Stimulated activated CD8-positive, alpha-beta memory T cell treated with anti-CD3 and anti-CD28 coated beads, Interleukin-12 subunit alpha, Interleukin-12 subunit beta, amount 100 ng/mL, for 24 hours (primary cell): ENCODE measurements around the gene SERPINA12.
"Not testable (repeated sequence)": the region's sequence is repeated elsewhere in the genome, so short reads cannot be mapped to it uniquely, and the experiment has no call there.

ENCODE experiments used
- DNase-seq: peaks from one replicate; pipeline ENCODE4 v3.0.0-alpha.2; 2020; ENCODE audit errors: extremely low read depth

The SERPINA12 gene

DNA sequence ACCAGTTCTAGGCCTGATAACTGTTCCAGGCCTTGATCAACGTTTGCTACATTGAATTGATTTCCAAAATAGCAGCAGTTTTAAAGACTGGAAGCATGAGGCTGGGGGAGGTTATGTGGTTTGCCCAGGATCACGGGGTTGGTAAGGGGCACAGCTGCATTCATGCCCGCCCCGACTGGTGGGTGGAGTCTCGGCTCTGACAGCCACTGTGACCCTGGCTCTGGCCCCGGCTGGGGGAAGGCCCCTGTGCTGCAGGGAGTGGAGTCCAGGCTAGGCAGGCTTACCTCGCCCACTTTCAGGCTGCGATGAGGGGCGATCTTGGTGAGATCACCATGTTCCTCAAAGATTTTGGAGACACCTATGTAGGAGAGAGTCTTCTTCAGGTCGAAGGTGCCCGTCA lies 19.9 kb downstream of the SERPINA12 start:
- no peak for DNase-seq

DNA sequence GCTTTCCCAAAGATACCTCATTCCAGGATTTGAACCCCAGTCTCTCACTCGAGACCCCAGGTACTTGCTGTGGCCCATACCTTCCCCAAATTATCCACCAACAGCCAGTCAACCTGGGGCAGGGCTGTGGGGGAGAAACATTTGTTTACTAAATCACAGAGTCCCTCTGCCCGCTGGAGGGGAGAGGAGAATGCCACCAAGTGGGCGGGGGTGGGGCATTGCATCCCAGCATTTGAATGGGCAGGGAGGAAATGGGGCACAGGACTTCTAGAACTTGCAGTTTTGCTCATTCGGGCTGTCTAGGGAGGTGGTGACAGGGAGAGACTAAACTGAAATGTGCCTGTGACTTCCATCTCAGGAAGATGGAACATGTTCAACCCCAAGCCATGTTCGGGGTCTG lies 22.4 kb downstream of the SERPINA12 start:
- DNase-seq: no peak

DNA sequence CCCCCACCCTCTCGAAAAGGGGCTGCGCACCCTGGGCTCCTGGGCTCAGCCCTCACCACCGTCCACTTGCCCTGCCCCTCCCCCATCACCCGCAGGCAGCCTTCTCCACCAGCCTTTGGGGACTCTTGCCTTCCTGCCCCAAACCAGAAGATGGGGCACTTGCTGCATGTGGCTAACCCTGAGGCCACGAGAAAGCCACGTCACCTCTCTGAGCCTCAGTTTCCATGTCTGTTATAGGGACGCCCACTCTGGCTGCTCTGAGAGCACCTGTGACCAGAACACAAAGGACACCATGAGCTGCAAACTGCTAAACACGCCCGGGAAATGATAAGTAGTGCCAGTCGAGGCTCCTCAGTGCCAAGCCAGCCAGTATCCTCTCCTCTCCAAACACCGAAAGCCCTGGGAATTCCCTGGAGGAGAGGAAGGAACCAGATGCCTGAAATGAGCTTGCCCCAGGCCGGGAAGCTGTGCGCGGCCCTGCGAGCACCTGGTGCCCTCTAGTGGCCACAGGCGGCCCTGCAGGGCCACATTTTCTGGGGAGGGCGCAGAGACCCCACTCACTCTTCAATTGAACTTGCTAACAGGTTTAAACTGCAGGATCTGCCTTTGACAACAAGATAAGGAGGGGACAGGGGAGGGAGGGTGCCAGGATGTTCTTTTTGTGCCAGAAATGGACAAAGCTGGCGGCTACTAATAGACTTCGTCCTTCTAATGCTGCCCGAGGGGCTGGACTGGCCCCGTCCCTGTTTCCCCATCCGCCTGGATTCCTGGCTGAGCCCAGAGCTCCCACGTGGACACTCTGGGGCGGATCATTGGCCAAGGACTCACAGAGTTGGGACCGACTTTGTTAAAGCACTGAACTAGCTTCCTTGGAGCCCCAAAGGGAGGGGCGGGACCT lies 23.1 kb downstream of the SERPINA12 start:
- DNase-seq: no peak

DNA sequence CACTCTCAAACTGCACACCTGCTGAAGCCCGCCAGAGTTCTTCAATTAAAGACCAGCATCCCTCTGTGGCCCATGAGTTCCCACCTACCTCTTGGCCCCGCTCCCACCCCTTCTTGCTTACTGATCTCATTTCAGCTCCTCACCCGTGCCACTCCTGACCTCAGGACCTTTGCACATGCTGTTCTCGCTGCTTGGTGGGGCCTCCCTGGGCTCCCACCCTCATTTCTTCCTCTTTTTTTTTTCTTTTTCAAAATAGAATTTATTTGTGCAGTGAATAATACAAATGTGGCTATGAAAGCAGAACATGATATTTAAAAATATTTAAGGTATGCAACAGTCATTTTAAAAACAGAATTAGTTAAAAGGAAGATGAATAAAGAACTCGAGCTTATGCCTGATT lies 24.8 kb downstream of the SERPINA12 start:
- DNase-seq: no peak

DNA sequence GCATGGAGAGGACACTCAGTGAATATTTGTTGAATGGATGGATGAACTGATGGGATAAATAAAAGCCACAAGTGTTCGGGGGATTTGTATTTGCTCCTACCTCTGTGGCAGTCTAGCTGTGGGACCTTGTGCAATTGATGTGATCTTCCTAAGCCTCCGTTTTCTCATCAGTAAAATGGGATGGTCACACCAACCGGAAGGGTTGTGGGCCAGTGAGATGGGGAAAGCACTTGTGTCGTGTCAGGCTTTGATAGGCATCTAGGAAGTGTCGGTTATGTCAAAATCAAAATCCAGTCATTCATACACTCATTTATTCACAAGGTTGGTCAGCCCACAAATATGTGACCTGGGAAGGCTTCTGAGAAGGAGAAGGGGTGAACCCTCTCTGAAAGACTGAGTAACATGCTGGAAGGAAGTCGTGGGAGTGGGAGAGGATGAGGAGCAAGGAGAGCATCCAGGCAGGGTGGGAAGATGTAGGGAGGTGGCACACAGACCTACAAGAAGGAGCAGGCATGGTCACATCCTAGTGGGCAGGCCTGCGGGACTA lies 25.5 kb downstream of the SERPINA12 start:
- DNase-seq: no peak

DNA sequence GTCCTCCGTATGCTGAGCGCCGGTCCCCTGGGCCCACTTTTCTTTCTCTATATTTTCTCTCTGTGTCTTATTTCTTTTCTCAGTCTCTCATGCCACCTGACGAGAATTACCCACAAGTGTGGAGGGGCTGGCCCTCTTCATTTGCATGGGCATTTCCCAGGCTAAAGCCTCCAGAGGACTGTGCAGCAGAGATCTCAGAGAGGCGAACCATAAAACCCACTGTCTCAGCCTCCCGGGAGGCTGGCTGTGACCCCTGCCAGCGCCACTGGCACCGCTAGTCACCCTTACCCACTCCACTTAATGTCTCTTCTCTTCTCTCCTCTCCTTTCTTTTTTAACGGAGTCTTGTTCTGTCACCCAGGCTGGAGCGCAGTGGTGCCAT lies 26.2 kb downstream of the SERPINA12 start:
- DNase-seq: no peak

DNA sequence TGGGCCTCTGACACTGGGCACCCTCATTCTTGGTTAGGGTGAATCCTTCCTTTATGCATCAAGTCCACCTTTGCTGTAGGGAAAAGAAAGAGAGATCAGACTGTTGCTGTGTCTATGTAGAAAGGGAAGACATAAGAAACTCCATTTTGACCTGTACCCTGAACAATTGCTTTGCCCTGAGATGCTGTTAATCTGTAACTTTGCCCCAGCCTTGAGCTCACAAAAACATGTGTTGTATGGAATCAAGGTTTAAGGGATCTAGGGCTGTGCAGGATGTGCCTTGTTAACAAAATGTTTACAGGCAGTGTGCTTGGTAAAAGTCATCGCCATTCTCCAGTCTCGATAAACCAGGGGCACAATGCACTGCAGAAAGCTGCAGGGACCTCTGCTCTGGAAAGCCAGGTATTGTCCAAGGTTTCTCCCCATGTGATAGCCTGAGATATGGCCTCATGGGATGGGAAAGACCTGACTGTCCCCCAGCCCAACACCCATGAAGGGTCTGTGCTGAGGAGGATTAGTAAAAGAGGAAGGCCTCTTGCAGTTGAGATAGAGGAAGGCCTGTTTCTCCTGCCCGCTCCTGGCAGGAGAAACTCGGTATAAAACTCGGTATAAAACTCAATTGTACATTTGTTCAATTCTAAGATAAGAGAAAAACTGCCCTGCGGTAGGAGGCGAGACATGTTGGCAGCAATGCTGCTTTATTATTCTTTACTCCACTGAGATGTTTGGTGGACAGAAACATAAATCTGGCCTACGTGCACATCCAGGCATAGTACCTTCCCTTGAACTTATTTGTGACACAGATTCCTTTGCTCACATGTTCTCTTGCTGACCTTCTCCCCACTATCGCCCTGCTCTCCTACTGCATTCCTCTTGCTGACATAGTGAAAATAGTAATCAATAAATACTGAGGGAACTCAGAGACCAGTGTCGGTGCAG lies 26.9 kb downstream of the SERPINA12 start:
- not testable (repeated sequence) for DNase-seq

DNA sequence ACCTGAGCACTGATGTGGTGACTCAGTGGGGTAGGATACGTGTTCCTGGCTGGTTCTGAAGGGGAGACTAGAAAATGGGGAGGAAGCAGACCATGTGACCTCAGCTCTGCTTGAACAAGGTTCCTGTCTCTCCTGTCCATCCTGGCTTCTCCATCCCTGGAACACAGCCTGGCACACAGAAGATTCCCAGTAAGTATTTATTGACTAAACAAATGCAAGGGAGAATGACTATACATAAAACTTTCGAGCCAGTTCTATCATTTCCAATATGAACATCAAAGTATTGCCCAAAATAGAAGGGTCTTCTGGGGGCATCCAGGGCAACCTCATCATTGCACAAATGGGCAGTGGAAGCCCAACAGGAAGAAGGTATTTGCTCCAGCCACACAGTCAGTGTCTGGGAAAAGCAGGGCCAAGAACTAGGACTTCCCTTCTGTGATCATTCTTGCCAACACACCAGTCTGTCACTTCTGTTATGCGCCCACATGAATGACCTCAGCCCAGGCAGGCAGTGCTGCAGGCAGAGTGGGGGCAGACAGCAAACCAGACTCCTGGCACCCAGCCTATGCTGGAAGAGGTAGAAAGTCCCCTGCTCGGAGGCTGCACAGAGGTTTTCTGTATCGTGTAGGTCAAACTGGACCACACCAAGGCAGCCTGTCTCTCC lies 27.7 kb downstream of the SERPINA12 start:
- no peak for DNase-seq

DNA sequence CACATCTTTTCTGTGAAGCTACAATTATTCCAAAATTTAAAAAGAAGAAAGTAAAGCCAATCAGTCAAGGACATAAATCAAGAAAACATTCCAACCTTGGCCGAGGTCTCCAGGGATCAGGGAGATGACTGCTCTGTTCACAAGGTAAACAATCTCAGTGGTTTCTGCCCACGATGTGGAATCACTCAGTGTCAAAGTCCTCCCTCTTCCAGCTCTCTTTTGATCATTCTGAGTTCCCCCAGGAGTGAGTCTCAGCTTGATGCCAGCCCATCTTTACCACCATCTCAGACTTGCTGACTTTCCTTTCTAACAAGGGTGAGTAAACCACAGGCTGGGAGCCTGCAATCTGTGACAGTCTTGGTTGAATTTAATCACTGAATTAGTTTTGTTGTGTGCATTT lies 28.5 kb downstream of the SERPINA12 start:
- DNase-seq: no peak

DNA sequence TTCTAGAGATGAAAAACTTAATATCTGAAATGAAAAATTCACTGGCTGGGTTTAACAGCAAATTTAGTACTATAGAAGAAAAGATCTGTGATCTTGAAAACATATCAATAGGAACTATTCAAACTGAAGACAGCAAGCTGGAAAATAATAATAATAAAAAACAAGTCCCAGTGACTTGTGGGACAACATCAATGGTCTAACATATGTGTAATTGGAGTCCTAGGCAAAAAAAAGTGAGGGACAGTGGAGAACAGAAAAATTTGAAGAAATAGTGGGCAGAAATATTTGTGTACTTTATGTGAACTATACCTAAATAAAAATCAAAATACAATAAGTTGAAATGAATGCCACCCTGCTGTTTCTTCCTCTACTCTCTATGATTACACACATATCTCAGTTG lies 30.8 kb downstream of the SERPINA12 start:
- DNase-seq: no peak

DNA sequence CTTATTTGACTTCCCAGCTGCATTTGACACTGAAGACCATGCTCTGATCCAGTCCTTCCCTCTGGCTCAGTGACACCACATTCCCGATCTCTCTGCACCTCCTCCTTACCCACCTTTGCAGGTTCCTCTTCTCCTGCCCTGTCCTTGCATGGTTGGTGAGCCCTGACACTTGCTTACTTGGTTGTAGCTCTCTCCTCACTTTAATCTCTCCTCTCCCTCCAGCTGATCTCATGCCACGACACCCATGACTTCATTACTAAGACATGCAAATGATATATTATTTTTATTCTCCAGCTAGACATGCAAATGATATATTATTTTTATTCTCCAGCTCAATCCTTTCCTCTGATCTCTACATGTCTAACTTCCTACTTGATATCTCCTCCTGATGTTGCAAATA lies 33.2 kb downstream of the SERPINA12 start, which contains the start of gene SERPINA9:
SERPINA9 (minus strand) TSS at position 175 of the 400 bp plus-strand sequence. CDS start 6,357 bp downstream, outside the sequence.
- DNase-seq: no peak

DNA sequence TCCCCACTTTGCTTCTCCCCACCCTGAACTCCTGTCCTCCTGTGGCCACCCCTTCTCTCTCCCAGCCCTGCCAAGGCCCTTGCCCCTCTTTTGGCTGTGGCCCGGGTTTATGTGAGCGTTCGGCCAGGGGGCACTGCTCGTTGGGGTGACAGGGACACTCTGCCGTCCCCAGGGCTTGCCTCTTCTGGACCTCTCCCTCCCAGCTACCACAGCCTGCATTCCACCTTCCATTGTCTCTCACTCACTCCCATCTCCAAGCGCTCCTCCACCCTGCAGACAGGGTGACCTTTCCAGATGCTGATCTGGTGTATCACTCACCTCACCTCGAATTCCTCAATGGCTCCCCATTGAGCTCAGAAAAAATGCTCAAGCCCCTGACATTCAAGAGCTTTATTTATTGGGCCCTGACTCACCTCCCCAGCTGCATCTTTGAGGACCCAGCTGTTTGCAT lies 34.7 kb downstream of the SERPINA12 start:
- no peak for DNase-seq

DNA sequence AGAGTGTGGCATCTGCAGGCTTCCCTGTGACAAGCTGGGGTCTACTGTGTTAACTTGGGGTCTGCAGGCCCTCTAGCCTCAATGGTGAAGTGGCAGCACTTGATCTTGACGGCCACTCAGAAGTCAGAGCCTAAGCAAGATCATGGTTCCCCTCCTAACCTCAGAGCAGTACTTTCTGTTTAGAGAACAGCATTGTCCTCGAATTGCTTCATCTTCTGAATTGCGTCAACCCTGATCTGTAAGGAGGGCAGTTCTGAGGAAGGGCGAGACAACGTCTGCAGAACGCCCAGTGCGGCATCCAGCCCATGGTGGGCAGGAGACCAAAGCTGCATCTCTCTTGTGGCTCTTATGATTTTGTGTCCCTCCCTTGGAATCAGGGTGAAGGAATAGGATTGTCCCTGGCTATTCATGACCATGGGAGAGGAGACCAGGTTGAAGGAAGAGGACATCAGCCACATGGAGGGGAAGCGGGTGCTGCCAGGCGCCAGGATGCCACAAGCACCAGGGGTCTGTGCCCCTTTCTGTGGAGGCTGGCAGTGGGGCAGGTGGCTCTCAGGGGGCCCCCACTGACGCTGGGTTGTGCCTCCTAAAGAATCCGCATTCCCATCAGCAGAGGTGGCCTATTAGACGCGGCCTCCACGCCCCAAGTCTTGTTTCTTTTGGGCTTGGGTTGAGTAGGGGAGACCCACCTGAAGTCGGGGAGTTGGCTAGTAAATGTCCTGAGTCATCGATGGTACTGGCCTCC lies 35.4 kb downstream of the SERPINA12 start:
- DNase-seq: no peak

DNA sequence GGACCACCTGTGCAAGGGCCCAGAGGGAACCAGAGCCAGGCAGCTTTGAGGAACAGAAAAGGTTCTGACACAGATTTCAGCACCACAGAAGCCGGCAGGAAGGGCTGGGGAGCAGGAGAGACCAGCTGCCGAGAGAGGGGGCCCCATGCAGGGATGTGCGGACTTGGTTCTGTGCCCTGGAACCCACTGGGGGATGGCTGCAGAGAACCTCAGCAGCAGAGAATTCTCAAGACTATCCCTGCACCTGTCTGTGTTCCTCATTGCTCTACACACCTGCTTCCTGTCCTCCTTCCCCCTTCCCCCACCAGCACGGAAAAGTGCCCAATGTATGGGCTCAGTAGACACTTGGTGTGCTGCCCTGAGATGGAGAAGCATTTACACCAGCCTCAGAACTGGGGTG lies 36.4 kb downstream of the SERPINA12 start:
- no peak for DNase-seq

DNA sequence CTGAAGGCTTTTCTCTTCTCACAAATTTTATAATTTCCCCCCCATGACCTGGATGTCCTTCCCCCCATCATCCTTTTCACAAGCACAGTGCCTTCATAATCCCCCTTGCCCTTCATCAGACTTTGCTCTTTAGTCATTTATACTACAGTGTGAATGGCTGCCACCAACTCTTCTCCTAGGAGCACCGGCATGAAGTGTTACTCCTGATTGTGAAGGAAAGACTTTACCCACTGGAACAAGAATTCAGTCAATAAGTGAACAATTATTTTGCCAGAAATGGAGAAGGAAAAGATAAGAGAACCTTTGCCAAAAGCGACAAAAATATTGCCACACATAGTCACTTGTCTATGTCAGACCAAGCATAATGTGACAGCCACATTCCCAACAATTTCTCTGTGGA lies 38.2 kb downstream of the SERPINA12 start:
- no peak for DNase-seq

DNA sequence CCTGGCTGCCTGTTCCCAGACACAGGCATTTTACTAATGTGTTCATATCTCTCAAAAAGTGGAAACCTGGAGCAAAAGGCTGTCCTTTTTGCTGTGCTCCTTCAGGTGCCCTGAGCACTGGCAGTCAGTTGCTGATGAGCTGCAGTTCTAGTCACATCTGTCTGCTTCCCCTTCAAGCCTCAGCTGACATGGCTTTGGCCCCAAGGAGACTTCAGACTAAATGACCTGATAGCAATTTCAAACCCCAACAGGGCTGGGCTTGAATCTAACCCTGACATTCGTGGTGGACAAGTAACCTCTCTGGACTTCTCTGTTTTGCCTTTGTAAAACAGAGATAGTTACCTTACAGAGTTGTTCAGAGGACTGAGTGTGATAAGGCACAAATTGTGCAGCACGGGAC lies 39.0 kb downstream of the SERPINA12 start:
- no peak for DNase-seq

DNA sequence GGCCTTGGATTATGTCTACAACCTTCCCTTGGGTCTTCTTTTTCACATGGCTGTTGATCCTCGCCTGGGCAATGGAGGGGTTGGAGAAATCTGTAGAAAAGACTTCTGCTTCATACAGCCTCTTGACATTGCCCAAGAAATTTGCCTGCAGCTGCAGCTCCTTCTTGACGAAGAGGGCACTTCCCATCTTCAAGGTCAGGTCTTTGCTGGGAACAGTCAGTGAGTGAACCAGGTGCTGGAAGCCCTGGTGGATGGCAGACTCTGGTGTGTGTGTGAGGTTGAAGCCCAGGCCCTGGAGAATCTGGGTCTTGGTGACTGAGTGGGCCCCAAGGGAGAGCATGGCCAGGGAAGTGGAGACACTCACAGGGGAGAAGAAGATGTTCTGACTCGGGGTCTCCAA lies 40.0 kb downstream of the SERPINA12 start:
- no peak for DNase-seq

DNA sequence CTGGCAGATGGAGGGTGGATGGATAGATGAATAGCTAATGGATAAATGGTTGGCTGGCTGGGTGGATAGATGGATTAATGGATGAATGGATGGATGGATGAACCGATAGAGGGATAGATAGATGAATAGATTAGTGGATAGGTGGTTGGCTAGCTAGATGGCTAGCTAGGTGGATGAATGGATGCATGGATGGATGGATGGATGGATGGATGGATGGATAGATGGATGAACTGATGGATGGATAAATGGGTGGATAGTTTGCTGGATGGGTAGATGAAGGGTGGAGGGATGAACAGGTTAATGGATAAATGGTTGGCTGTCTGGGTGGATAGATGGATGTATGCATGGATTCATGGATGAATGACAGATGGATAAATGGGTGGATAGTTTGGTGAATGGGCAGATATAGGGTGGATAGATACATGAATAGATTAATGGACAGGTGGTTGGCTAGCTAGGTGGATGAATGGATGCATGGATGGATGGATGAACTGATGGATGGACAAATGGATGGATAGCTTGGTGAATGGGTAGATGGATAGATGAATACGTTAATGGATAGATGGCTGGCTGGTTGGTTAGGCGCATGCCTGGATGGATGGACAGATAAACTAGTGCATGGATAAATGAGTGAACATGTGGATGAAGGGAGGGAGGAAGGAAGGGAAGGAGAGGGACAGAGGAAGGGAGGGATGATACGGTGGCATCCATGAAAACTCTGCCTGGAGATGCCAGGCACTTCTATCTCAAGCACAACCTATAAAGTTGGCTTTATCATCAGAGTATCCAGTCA lies 41.3 kb downstream of the SERPINA12 start:
- DNase-seq: no peak

DNA sequence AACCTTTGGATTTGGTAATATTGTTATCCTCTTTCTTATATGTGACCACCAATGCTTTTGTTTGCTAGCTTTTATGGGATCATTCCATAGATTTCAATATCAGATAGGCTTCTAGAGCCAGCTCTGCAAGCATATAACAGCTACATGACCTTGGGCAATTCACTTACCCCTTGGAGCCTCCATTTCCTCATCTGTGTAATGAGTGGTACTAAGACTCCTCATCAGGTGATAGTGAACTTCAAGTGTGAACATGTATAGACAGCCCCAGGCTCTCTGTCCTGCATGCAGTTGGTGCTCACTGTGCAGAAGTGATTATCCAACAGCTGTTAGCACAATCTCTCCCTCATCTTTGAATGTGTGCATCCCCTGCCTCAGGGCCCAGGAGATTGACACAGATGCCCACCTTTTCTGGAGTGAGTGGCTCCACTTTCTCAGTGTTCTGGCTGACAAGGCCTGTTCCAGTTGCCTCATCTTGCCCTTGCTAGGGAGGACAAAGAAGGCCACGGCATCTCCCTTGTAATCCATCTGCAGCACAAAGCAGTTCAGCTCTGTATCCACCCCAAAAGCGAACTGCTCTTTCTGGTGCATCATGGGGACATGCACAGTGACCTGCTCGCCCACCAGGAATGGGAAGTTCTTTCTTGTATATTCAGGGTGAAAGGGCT lies 42.4 kb downstream of the SERPINA12 start:
- no peak for DNase-seq

DNA sequence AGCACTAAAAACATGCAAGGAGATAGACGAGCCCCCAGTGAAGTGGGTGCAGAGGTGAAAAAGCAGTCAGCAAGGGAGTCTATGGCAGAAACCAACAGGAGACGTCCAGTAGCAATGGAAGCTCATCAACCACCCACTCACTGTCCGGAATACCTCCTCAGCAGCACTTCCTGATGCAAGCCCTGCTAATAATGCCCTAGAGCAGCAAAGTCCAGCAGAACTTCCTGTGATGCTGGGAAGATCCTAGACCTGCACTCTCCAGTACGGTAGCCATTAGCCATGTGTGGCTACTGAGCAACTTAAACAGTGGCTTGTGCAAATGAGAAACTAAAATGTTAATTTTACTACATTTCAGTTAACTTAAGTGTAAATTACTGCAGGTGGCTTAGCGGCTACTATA lies 44.2 kb downstream of the SERPINA12 start:
- DNase-seq: no peak
